GM18505 (cell line): Measurements from ENCODE around the gene RIMS4.

ENCODE experiments used
- ATAC-seq: cut with Tn5 transposase; IDR thresholded peaks from one replicate; pipeline ENCODE4 v1.9.1; 2021; ENCODE audit not compliant: unreplicated experiment
- POLR2A ChIP-seq: IDR thresholded peaks from 4 replicates; pipeline ENCODE4 v1.6.1; 2011; ENCODE audit warnings: borderline replicate concordance; ENCODE audit not compliant: insufficient read depth, insufficient read length; ENCODE audit errors: extremely low read depth

The RIMS4 gene

GRCh38 chr20:44810391-44811149 lies at the start of gene RIMS4:
TSS of gene RIMS4 (minus strand) at chr20:44810546. CDS start at chr20:44810271, 275 bp downstream.
- no peak for ATAC-seq
- TF ChIP-seq POLR2A, result no peak

- TF ChIP-seq POLR2A, result no peak
- no peak for ATAC-seq
Observed at GRCh38 chr20:44858606-44859360, 48.4 kb upstream of the RIMS4 start.

GRCh38 chr20:44856856-44857448 lies 46.6 kb upstream of the RIMS4 start:
- ATAC-seq, result no peak
- no peak for TF ChIP-seq POLR2A

GRCh38 chr20:44856442-44856841 lies 46.1 kb upstream of the RIMS4 start:
- no peak for ATAC-seq
- TF ChIP-seq POLR2A, result no peak

GRCh38 chr20:44851545-44851944 lies 41.2 kb upstream of the RIMS4 start:
- no peak for TF ChIP-seq POLR2A
- ATAC-seq, result no peak

- no peak for ATAC-seq
- TF ChIP-seq POLR2A, result no peak
Observed at GRCh38 chr20:44850837-44851236, 40.5 kb upstream of the RIMS4 start.

GRCh38 chr20:44850272-44850671 lies 39.9 kb upstream of the RIMS4 start:
- no peak for TF ChIP-seq POLR2A
- no peak for ATAC-seq

- ATAC-seq, result no peak
- TF ChIP-seq POLR2A, result no peak
Observed at GRCh38 chr20:44849703-44850102, 39.4 kb upstream of the RIMS4 start.

- ATAC-seq, result no peak
- TF ChIP-seq POLR2A, result no peak
Observed at GRCh38 chr20:44848254-44849015, 38.1 kb upstream of the RIMS4 start.

GRCh38 chr20:44843876-44844275 lies 33.5 kb upstream of the RIMS4 start:
- no peak for TF ChIP-seq POLR2A
- no peak for ATAC-seq

- no peak for TF ChIP-seq POLR2A
- no peak for ATAC-seq
Observed at GRCh38 chr20:44841955-44842354, 31.6 kb upstream of the RIMS4 start.

GRCh38 chr20:44840826-44841225 lies 30.5 kb upstream of the RIMS4 start:
- TF ChIP-seq POLR2A, result no peak
- ATAC-seq, result no peak

GRCh38 chr20:44839481-44839880 lies 29.1 kb upstream of the RIMS4 start:
- ATAC-seq, result no peak
- TF ChIP-seq POLR2A, result no peak

GRCh38 chr20:44838521-44838920 lies 28.2 kb upstream of the RIMS4 start:
- no peak for ATAC-seq
- TF ChIP-seq POLR2A, result no peak

- ATAC-seq, result no peak
- TF ChIP-seq POLR2A, result no peak
Observed at GRCh38 chr20:44837946-44838345, 27.6 kb upstream of the RIMS4 start.
